Lower leg skin (tissue), 4 donors: ENCODE measurements around the gene MTF2. TPM values are rescaled to one million over a fixed set of nuclear protein-coding genes. Genes with fewer than 3 reads are reported as not detected.

Source experiments
- DNase-seq, 2 donors: peaks; one replicate each; pipeline ENCODE4 v3.0.0-alpha.2; 2019; ENCODE audit warnings: low spot score in 2 of 2
- H3K4me3 ChIP-seq: fragments of 200-600 bp; sonication (generic); 2 replicates; pipeline ENCODE4 v1.5.1; 2017; ENCODE audit warnings: mild to moderate bottlenecking, low read depth; ENCODE audit not compliant: poor library complexity, severe bottlenecking
- POLR2A ChIP-seq, 2 donors: fragments of 450-650 bp; IDR thresholded peaks; one replicate each; pipeline ENCODE4 v1.6.1; 2016 to 2017; ENCODE audit warnings: antibody characterized with exemption in 2 of 2, mild to moderate bottlenecking in 1 of 2, moderate library complexity in 1 of 2
- WGBS, 2 donors: methylation state at CpG; one replicate each; pipeline ENCODE4 v1.1.5; 2018; 5-methylcytosine and 5-hydroxymethylcytosine counted together
- intact Hi-C: fragments of 100-400 bp; cut with DNase I; formaldehyde crosslinking; loops from one replicate; pipeline ENCODE4 v1.15.0; 2023; ENCODE audit warnings: low total_unique reads
- total RNA-seq, 4 donors: library from RNA; depleted of rRNA; stranded (reverse); fragments of >200 nt; gene quantifications; one replicate each; pipeline ENCODE4 v1.1.0, GENCODE V29; 2016
- TF ChIP-seq, protein P1 (sequence below), 3 donors: fragments of 450-650 bp; IDR thresholded peaks; one replicate each; pipeline ENCODE4 v1.5.1; 2016; ENCODE audit warnings: antibody characterized with exemption in 3 of 3, mild to moderate bottlenecking in 3 of 3, moderate library complexity in 2 of 3

MTF2 gene
- total RNA-seq, 4 donors from 2014 or later = 10.2 to 21.8 (median 16.0) TPM

DNA sequence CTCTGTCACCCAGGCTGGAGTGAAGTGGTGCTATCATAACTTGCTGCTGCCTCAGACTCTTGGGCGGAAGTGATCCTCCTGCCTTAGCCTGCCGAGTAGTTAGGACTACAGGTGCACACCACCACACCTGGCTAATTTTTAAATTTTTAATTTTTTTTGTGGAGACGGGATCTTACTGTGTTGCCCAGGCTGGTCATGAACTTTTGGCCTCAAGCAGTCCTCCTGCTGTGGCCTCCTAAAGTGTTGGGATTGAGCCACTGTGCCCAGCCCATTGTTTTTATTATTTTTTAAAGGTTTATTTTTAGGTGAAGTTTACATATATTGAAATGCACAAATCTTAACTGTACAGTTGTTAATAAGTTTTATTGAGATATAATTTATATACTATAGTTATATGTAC is 3.2 kb downstream of the MTF2 start:
- intact Hi-C loops = no loop called here
- DNase-seq = no peak
- H3K4me3 ChIP-seq = no peak overlapping the region
- TF ChIP-seq, protein P1, sequence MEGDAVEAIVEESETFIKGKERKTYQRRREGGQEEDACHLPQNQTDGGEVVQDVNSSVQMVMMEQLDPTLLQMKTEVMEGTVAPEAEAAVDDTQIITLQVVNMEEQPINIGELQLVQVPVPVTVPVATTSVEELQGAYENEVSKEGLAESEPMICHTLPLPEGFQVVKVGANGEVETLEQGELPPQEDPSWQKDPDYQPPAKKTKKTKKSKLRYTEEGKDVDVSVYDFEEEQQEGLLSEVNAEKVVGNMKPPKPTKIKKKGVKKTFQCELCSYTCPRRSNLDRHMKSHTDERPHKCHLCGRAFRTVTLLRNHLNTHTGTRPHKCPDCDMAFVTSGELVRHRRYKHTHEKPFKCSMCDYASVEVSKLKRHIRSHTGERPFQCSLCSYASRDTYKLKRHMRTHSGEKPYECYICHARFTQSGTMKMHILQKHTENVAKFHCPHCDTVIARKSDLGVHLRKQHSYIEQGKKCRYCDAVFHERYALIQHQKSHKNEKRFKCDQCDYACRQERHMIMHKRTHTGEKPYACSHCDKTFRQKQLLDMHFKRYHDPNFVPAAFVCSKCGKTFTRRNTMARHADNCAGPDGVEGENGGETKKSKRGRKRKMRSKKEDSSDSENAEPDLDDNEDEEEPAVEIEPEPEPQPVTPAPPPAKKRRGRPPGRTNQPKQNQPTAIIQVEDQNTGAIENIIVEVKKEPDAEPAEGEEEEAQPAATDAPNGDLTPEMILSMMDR (IDR thresholded peaks at IDR 0.05) = no peak
- no peak for TF ChIP-seq POLR2A (IDR thresholded peaks at IDR 0.05)
- 88 to 90% methylated on average over 3 of the region's 3 CpGs for WGBS, 2 donors

DNA sequence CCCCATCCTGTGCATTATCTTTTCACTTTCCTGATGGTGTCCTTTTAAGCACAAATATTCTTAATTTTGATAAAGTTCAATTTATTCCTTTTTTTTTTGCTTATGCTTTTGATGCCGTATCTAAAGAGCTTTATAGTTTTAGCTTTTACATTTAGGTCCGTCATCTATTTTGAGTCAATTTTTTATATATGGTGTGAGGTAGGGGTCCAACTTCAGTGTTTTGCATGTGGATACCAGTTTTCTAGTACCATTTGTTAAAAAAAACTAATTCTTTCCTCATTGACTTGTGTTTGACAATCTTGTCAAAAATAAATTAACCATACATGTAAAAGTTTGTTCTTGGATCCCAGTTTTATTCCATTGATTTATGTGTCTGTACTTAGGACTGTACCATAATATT is 4.9 kb downstream of the MTF2 start:
- no peak for DNase-seq
- TF ChIP-seq, protein P1 (IDR thresholded peaks at IDR 0.05) = no peak
- no peak for TF ChIP-seq POLR2A (IDR thresholded peaks at IDR 0.05)
- intact Hi-C loops = no loop called here
- 95 to 98% methylated on average over 2 of the region's 2 CpGs for WGBS, 2 donors
- H3K4me3 ChIP-seq = no peak overlapping the region

DNA sequence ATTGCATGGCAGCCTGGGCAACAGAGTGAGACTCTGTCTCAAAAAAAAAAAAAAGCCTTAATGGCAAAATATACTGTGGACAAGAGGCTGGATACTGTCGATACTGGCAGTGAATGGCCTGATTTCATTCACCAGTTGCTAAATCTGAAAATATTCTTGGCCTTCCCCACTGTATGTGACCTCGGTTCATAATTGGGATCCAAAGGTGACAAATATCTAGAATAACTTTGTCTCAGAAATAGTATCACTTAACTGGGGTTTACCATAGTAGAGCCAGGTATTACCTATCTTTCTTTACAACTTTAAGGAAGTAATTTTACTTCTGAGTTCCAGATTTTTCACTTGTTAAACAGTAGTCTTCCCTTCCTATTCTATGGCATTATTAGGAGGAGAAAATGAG is 8.4 kb downstream of the MTF2 start:
- intact Hi-C loops = no loop called here
- no peak overlapping the region for H3K4me3 ChIP-seq
- no peak for TF ChIP-seq POLR2A (IDR thresholded peaks at IDR 0.05)
- TF ChIP-seq, protein P1 (IDR thresholded peaks at IDR 0.05) = no peak
- DNase-seq = no peak
- 89 to 95% methylated on average over 2 of the region's 2 CpGs for WGBS, 2 donors

DNA sequence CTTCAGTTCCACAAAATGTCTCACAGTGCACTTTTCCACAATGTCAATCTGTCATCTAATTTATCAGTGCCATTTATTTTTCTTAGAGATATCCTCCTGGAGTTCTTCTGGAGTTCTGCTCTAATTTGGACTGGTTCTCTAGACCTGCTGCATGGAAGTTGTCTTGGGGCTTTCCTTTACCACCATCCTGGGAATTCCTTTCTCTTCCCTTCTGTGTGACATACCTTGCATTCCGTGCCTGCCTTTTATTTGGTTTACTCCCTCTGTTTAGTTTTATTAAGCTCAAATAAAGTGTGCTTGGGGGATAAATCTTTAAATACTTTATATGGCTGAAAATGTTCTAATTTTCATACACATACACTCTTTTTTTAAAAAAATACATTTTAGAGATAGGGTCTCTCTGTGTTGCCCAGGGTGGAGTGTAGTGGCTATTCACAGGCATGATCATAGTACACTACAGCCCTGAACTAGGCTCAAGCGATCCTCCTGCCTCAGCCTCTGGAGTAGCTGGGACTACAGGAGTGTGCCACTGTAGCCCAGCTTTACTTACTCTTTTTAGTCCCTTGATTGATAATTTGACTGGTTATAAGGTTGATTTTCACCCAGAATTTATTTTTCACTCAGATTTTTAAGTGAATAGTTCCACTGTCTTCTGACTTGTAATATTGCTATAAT is 14.4 kb downstream of the MTF2 start:
- no peak overlapping the region for H3K4me3 ChIP-seq
- 94 to 96% methylated on average over 2 of the region's 2 CpGs for WGBS, 2 donors
- intact Hi-C loops = no loop called here
- TF ChIP-seq POLR2A (IDR thresholded peaks at IDR 0.05) = no peak
- TF ChIP-seq, protein P1 (IDR thresholded peaks at IDR 0.05) = no peak
- DNase-seq = no peak

DNA sequence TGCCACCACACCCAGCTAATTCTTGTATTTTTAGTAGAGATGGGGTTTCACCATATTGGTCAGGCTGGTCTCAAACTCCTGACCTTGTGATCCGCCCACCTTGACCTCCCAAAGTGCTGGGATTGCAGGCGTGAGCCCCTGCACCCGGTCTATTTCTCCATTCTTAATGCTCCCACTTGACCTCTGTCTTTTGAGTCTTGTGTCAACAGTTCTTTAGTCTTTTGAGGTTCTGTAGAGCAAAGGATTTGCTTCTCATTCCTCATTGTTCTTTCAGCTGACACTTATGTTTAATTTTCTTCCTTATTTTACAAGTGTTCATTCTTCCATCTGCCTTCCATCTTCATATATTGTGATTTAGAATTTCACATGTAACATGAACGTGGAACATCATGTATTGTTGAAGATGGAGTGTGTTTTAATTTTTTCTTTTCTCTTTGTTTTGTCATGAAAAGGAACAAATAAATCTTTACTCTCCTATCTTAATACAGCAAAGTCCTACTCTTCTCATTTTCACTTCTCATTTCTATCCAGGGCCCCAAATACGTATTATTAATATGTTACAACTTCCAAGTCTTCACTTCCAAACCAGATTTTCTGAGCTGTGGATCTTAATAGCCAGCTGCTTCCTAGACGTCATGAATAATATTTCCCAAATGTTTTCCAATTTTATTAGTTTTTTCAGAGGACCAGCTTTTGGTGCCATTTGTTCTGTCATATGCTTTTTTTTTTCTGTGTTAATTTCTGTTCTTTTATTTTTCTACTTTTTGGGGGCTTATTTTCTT is 16.9 kb downstream of the MTF2 start:
- no peak for DNase-seq

More for the DNA sequence above, 16.9 kb downstream of the MTF2 start:
- intact Hi-C loops = no loop called here
- 69 to 79% methylated on average over 6 of the region's 6 CpGs for WGBS, 2 donors
- H3K4me3 ChIP-seq = no peak overlapping the region
- TF ChIP-seq, protein P1 (IDR thresholded peaks at IDR 0.05) = no peak
- TF ChIP-seq POLR2A (IDR thresholded peaks at IDR 0.05) = no peak
